Frontal cortex (tissue), 4 donors: ENCODE data around the gene TMEM79. TPM values are rescaled to one million over a fixed set of nuclear protein-coding genes. Genes with fewer than 3 reads are reported as not detected.
A peak's percentile ranks its signal among the peaks of the same experiment; 100 is the strongest.

Source experiments
- DNase-seq, 2 donors: peaks; one replicate each; pipeline ENCODE4 v3.0.0; 2012; ENCODE audit warnings: low spot score in 2 of 2
- FAIRE-seq: peaks from 2 replicates; lab custom pipeline; 2012; peaks lifted over from hg19 to GRCh38; lab: Jason Lieb, UNC
- total RNA-seq: library from RNA; depleted of rRNA; stranded (reverse); fragments of >200 nt; gene quantifications from one replicate; pipeline ENCODE4 v1.2.3, GENCODE V29; 2014
- donor health status: control.
- donor health status: control.
- donor health status: control.

The TMEM79 gene, protein sequence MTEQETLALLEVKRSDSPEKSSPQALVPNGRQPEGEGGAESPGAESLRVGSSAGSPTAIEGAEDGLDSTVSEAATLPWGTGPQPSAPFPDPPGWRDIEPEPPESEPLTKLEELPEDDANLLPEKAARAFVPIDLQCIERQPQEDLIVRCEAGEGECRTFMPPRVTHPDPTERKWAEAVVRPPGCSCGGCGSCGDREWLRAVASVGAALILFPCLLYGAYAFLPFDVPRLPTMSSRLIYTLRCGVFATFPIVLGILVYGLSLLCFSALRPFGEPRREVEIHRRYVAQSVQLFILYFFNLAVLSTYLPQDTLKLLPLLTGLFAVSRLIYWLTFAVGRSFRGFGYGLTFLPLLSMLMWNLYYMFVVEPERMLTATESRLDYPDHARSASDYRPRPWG
- 0.41 TPM for total RNA-seq

GRCh38 chr1:156284112-156284511 lies at the start of gene TMEM79:
Gene TMEM79, plus strand, starts transcription at chr1:156284325. Its CDS starts 902 bp downstream, at chr1:156285227.
- FAIRE-seq (no peak), DNase-seq (no peak)

DNA sequence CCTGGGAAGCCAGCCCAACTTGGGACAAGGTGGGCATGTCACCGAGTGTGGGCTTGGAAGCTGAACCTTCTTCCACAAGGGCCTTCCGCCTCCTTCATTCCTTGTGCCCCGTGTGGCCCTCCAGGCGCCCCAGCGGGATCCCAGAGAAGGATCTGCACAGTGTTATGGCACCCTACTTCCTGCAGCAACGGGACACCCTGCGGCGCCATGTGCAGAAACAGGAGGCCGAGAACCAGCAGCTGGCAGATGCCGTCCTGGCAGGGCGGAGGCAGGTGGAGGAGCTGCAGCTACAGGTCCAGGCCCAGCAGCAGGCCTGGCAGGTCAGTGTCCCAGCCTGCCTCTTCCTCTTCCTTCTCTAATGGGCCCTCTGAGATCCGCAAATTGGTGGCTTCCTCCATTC lies 48.0 kb upstream of the TMEM79 start:
- no peak for DNase-seq
- FAIRE-seq = no peak

DNA sequence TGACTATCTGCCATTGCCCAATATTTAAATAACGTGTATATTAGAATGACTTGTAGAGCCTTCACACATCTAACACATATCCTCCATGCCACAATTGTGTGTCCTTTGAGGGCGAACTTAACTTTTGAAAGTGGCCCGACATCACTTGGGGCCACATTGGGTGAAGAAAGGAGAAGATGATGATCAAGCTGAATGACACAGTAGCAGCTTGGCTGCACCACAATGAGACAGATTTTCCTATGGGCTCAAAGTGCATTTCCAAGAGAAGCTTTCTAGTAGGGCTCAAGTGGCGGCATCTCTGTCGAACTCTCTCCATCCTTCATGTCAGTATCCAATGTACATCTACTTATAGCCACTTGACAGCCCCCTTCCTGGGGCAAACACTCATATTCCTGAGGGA lies 45.9 kb upstream of the TMEM79 start:
- DNase-seq (no peak), FAIRE-seq (no peak)

DNA sequence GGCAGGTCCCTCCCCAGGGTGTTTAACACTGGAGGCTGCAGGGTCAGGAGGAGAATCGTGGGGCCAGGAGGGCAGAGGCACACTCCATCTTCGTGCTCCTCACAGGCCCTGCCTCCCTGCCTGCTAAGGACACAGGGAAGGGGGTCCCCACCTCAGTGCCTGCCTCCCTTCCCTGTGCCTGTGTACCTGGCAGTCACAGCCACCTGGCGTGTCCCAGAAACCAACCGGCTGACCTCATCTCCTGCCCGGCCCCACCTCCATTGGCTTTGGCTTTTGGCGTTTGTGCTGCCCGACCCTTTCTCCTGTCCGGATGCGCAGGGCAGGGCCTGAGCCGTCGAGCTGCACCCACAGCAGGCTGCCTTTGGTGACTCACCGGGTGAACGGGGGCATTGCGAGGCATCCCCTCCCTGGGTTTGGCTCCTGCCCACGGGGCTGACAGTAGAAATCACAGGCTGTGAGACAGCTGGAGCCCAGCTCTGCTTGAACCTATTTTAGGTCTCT lies 42.8 kb upstream of the TMEM79 start:
- DNase-seq (no peak), FAIRE-seq (no peak)

GRCh38 chr1:156241926-156242325 lies 42.2 kb upstream of the TMEM79 start, which contains the start of gene BGLAP:
Gene BGLAP, plus strand, starts transcription at chr1:156242184. Its CDS starts 48 bp downstream, at chr1:156242232.
- DNase-seq = no peak
- FAIRE-seq = no peak

DNA sequence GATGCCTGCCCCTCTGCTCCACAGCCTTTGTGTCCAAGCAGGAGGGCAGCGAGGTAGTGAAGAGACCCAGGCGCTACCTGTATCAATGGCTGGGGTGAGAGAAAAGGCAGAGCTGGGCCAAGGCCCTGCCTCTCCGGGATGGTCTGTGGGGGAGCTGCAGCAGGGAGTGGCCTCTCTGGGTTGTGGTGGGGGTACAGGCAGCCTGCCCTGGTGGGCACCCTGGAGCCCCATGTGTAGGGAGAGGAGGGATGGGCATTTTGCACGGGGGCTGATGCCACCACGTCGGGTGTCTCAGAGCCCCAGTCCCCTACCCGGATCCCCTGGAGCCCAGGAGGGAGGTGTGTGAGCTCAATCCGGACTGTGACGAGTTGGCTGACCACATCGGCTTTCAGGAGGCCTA lies 41.4 kb upstream of the TMEM79 start:
- FAIRE-seq (no peak), DNase-seq (no peak)

GRCh38 chr1:156244126-156244525 lies 40.0 kb upstream of the TMEM79 start:
- FAIRE-seq (no peak), DNase-seq (no peak)

- FAIRE-seq (no peak), DNase-seq (no peak)
Observed at GRCh38 chr1:156244712-156245111, 39.4 kb upstream of the TMEM79 start.

- peak in 1 of 2 donors; percentile 39 for DNase-seq
- no peak for FAIRE-seq
Observed at GRCh38 chr1:156245451-156246232, 38.5 kb upstream of the TMEM79 start.

DNA sequence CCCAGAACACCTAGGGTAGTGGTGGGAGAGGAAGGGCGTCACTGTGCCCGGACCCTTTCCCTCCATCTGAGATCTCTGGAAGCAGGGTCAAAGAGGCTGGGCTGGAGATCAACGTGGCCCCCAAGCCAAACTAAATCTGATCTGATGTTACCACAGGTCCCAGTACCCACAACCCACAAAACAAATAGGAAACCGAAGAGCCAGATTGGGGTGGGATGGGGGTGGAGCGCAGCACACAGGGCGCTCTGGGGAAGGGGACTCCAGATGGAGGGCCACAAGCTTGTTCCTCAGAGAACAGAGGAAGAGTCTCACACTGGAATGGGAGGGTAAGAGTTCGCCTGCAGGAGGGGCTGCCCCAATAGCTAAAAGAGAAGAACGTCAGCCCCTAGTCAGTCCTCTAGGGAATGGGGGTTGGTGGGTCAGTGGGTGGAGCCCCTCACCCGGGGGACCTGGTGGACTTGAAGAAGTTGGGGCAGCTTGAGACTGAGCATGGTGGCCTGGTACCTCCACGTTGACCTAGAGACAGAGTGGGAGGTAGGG lies 37.8 kb upstream of the TMEM79 start:
- FAIRE-seq = no peak
- no peak for DNase-seq

DNA sequence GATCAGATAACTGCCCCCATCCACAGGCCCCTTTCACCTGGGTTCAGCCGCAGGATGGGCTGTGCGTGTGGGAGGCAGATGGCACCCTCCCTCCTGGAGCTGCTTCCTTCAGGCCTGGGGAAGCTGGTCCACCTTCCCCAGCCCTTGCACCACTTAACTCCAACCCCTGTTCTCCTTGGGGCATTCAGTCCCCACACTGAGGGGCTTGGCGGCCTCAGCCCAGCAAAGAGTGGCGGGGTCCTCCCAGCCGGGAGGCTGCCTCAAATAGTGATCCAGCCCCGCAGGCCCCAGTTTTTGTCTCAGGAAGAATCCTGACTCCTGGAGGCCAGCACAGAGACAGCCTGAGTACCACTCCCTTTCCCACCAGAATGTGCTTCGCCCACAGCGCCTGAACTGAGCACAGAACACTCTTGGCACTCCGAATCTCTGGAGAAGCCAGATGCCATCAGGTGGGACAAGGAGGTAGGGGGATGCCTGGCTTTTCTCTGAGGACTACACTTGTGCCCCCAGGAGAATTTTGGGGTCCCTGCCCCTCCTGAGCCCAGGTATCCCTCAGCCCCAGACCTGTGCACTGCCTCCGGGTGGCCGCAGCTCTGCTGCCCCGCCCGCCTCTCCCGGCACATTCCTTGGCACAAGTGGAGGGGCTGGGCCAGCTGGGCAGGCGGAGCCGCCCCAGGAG lies 37.2 kb upstream of the TMEM79 start:
- DNase-seq (peak in 1 of 2 donors; percentile 51), FAIRE-seq (no peak)

DNA sequence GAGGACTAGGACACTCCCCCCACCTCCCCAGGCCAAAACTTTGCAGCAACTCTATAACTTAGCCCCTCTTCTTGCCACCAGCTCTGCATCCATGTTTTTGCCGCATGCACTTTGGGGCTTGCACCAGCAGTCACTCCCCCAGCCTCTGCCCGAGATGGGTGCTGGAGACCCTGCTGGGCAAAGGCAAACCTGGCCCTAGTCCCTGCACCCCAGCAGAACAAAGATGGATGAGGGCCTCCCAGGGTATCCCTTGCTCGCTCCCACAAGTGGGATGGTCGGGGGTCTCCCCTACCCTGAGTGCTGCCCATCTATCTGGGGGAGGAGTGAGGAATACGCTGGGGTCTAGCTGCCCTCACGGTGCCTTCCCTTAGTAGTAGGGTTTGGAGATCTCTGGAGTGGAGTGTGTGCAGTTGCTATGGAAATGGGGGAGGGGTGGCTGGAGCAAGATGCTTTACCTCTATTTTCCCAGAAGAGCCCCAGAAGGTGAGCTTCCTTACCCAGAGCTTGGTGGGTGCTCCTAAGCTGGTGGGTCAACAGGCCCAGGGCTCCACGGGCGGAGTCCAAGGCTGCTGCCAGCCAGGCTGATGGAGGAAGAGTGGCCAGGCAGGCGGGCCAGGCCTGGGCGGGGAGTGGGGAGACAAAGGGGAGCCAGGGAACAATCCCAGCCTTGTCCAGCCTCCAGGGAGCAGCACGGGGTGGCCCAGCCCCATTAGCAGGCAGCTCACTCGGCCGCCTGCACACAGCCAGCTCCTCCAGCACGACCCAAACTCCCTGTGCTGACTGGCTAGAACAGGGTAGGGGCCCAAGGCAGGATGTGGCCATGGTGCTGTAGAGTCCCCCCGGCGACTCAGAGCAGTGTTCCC lies 36.4 kb upstream of the TMEM79 start, which contains the start of gene PAQR6:
Gene PAQR6, minus strand, starts transcription at position 597 of the 863 bp plus-strand sequence. CDS start 1,325 bp downstream, outside the sequence.
- no peak for FAIRE-seq
- peak; percentile 84 to 86 for DNase-seq

GRCh38 chr1:156248323-156248683 lies 35.8 kb upstream of the TMEM79 start:
- no peak for FAIRE-seq
- no peak for DNase-seq

- no peak for FAIRE-seq
- DNase-seq = no peak
Observed at GRCh38 chr1:156249593-156249992, 34.5 kb upstream of the TMEM79 start.

DNA sequence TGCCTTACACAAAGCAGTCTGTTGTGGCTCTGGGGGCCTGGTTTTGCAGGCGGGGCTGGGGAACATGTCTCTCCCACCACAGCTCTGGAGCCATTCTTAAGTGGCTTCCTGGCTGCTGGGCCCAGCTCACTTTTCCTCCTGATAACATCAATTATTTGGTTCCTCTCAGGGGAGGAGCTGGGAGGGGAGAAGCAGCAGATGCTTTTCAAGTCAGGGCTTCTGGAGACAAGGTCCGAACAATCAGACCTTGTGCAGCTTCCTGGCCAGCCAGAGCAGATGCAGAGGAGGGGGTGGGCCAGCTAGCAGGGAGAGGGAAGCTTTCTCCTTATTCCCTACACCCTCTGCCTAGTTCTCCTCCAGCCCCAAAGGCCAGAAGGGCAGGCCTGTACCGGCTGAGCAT lies 32.6 kb upstream of the TMEM79 start:
- DNase-seq = no peak
- no peak for FAIRE-seq

- DNase-seq = no peak
- no peak for FAIRE-seq
Observed at GRCh38 chr1:156253634-156254033, 30.5 kb upstream of the TMEM79 start.

- no peak for FAIRE-seq
- DNase-seq = no peak
Observed at GRCh38 chr1:156257711-156258110, 26.4 kb upstream of the TMEM79 start.

- DNase-seq (no peak), FAIRE-seq (no peak)
Observed at GRCh38 chr1:156258859-156259258, 25.3 kb upstream of the TMEM79 start.

DNA sequence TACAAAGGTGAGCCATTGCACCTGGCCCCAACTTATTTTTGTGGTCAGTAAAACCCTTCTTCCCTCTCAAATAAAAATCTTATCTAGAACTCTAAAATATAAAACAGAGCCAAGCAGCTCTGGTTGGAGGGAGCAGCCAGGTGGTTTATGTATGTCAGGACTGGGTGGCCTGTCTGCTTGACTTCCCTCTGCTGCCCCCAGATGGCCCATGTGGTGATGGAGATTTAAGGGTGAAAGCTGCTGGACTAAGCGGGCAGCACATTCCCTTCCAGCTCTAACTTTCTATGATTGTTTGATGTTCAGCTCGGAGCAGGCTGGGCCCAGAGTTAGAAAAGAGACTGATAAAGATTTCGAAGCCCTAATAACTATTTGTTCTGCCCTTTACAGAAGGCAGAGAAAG lies 24.3 kb upstream of the TMEM79 start:
- DNase-seq = no peak
- FAIRE-seq = no peak
